ENCODE measurements around the gene RPL27A.

The RPL27A gene

GRCh38 chr11:8682303-8683114 lies at the start of gene RPL27A, which contains the start of gene TRIM66:
RPL27A (plus strand) TSS chr11:8682792; CDS start chr11:8682814, 22 bp downstream.
TRIM66 (minus strand) TSS chr11:8682665; CDS start chr11:8672274, 10,391 bp downstream.
- H3K4me3 ChIP-seq (ENCODE audit: low read depth, low read length): peak within 1 kb of the TSS; percentile 97
- peak; percentile 91 for DNase-seq (ENCODE audit: low read depth)
- no peak for TF ChIP-seq CTCF (IDR thresholded peaks at IDR 0.05; ENCODE audit: low read depth, low read length, missing control alignments)
- in situ Hi-C loops (cut with HindIII; ENCODE audit: low sequenced_read_pairs): no loop called here

DNA sequence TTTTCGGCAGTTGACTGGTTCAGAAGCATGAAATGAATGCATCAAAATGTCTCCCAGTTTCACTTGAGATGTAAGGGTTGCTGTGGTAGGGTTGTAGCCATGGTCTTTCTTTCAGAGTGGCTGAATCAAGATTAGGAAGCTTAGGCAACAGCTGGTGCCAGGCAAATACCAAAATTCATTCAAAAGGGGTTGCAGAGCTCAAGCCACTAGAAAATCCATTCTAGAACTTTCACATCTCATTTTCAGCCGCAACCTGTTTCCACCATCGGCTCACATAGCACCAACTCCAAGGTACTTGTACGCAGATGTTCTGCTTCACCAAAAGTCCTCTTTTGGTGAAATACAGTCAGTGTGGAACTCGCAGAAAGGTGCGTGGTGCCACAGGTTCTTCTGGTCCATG lies 48.1 kb upstream of the RPL27A start:
- DNase-seq (ENCODE audit: low read depth): no peak
- in situ Hi-C loops (cut with HindIII; ENCODE audit: low sequenced_read_pairs): no loop called here
- no peak overlapping the region for H3K4me3 ChIP-seq (ENCODE audit: low read depth, low read length)
- TF ChIP-seq CTCF (IDR thresholded peaks at IDR 0.05; ENCODE audit: low read depth, low read length, missing control alignments): no peak

GRCh38 chr11:8636127-8636526 lies 46.5 kb upstream of the RPL27A start:
- in situ Hi-C loops (cut with HindIII; ENCODE audit: low sequenced_read_pairs): no loop called here
- DNase-seq (ENCODE audit: low read depth): no peak
- no peak for TF ChIP-seq CTCF (IDR thresholded peaks at IDR 0.05; ENCODE audit: low read depth, low read length, missing control alignments)
- H3K4me3 ChIP-seq (ENCODE audit: low read depth, low read length): no peak overlapping the region

- in situ Hi-C loops (cut with HindIII; ENCODE audit: low sequenced_read_pairs): no loop called here
- no peak for TF ChIP-seq CTCF (IDR thresholded peaks at IDR 0.05; ENCODE audit: low read depth, low read length, missing control alignments)
- no peak for DNase-seq (ENCODE audit: low read depth)
- no peak overlapping the region for H3K4me3 ChIP-seq (ENCODE audit: low read depth, low read length)
These were observed 44.3 kb upstream of the RPL27A start for GRCh38 chr11:8638300-8638699.

DNA sequence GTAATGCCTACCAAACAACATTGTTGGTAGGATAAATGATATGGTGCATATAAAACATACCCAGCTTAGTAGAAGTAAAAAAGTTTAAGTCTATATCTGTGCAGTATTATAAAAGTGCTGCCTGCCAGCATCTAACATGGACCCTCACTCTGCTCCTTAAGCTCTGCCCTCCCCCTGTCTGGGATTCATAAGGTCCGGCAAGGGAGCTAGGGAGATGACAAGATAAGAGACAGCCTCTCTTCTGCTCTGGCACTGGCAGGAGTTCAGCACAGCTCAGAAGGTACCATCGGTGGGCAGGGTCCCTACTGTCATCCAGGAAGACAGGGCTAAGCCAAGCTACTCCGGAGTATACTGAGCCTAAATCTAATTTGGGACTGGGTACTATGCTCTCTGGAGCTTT lies 42.9 kb upstream of the RPL27A start:
- no peak overlapping the region for H3K4me3 ChIP-seq (ENCODE audit: low read depth, low read length)
- in situ Hi-C loops (cut with HindIII; ENCODE audit: low sequenced_read_pairs): no loop called here
- no peak for DNase-seq (ENCODE audit: low read depth)
- no peak for TF ChIP-seq CTCF (IDR thresholded peaks at IDR 0.05; ENCODE audit: low read depth, low read length, missing control alignments)

GRCh38 chr11:8640267-8640906 lies 42.2 kb upstream of the RPL27A start:
- H3K4me3 ChIP-seq (ENCODE audit: low read depth, low read length): no peak overlapping the region
- in situ Hi-C loops (cut with HindIII; ENCODE audit: low sequenced_read_pairs): no loop called here
- DNase-seq (ENCODE audit: low read depth): no peak
- no peak for TF ChIP-seq CTCF (IDR thresholded peaks at IDR 0.05; ENCODE audit: low read depth, low read length, missing control alignments)

All from astrocyte of the cerebellum (primary cell).